ENCODE results near the gene HOXB9. TPM values are rescaled to one million over a fixed set of nuclear protein-coding genes. Genes with fewer than 3 reads are reported as not detected.

HOXB9 gene
- total RNA-seq, 4 donors from 2014 or later: 0.43 to 1.0 TPM; not detected in 2

DNA sequence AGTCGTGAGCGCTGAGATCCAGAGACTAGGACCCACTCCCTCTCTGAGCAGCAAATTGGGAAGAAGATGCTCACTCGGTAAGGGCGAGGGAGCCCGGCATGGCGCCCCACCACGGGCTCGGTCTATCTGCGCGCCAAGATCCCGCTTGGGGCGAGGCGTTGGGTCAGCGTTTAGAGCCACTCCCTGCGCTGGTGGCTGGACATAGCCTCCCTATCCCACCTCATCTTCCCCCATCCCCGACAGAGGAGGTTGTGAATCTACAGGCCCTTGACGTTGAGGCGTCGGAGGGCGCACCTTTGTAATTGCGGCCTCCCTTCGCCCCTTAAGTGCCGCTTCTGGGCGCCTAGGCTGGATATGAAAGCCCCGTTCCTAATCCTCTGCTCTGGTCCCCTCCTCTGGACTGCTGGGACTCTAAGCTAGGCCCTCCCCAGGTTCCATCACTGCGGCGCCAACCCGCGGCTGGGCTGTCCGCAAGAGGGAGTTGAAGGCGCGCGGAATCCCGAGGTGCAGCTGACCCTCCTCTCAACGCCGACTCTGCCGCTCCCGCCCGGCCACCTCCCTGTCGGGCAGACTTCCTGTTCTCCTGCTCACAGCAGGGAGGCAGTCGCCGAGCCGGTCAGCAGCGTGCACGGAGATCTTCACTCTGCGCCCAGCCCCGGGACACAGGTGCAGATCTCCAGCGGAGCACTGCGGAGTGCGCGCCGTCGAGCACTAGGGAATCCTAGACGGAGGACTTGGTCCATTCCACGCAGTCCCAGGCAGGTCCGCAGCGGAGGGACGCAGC lies 16.1 kb upstream of the HOXB9 start:
- no peak overlapping the region for H3K27ac ChIP-seq
- intact Hi-C loops (cut with DNase I; ENCODE audit: low total_unique reads): no loop called here
- no peaks in the 10 kb centered on the region for H3K36me3 ChIP-seq
- peaks cover 4 to 55% of the 10 kb centered on the region in 2 donors for H3K27me3 ChIP-seq
- H3K9me3 ChIP-seq: no peaks in the 10 kb centered on the region
- no peak for TF ChIP-seq POLR2A (IDR thresholded peaks at IDR 0.05)
- TF ChIP-seq, protein P1, sequence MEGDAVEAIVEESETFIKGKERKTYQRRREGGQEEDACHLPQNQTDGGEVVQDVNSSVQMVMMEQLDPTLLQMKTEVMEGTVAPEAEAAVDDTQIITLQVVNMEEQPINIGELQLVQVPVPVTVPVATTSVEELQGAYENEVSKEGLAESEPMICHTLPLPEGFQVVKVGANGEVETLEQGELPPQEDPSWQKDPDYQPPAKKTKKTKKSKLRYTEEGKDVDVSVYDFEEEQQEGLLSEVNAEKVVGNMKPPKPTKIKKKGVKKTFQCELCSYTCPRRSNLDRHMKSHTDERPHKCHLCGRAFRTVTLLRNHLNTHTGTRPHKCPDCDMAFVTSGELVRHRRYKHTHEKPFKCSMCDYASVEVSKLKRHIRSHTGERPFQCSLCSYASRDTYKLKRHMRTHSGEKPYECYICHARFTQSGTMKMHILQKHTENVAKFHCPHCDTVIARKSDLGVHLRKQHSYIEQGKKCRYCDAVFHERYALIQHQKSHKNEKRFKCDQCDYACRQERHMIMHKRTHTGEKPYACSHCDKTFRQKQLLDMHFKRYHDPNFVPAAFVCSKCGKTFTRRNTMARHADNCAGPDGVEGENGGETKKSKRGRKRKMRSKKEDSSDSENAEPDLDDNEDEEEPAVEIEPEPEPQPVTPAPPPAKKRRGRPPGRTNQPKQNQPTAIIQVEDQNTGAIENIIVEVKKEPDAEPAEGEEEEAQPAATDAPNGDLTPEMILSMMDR (IDR thresholded peaks at IDR 0.05): no peak
- no peak overlapping the region for H3K4me3 ChIP-seq
- DNase-seq: no peak
- H3K4me1 ChIP-seq: no peaks in the 10 kb centered on the region

DNA sequence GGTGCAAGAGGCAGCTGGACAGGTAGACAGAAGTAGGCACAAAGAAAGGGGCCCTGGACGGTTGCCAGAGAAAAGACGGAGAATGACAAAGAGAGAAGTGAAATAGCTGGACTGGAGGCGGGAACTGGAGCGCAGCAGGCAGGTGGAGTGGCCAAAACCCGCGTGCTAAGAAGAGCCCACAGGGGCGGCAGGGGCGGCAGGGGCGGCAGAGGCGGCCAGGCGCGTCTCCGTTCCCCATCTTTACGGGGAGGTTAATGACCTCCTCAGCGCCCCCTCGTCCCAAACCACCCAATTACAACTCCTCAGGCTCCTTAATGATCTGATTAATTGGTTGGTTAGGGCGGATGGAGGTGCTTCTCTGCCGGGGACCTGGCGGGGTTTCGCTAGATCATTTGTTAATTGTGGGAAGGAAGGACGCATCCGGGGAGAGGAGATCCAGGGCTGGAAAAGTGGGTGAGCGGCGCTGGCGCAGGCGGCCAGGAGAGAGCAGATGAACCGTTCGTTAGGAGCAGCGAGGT lies 15.4 kb upstream of the HOXB9 start:
- Histone ChIP-seq H3K36me3 (no peaks in the 10 kb centered on the region), H3K4me1 (no peaks in the 10 kb centered on the region), H3K4me3 (no peak overlapping the region), H3K27ac (no peak overlapping the region), H3K27me3 (peaks cover 7 to 62% of the 10 kb centered on the region in 2 donors), H3K9me3 (no peaks in the 10 kb centered on the region)
- DNase-seq: no peak
- intact Hi-C loops (cut with DNase I; ENCODE audit: low total_unique reads): no loop called here
- TF ChIP-seq, protein P1 (IDR thresholded peaks at IDR 0.05): no peak
- TF ChIP-seq POLR2A (IDR thresholded peaks at IDR 0.05): no peak

DNA sequence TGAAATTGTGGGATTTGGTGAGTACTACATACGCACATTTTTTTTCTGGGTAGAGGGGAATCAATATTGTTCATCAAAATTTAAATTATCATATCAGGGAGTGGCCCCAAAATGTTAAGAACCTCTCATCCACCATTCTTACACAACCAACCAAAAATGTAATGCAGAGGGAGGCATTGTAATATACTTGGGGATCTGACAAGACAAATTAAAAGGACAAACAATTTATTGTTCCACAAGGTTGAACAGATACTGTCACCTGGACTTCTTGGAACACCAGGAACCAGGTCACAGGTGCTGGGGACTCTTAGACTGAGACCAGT lies 14.7 kb upstream of the HOXB9 start:
- TF ChIP-seq, protein P1 (IDR thresholded peaks at IDR 0.05): no peak
- TF ChIP-seq POLR2A (IDR thresholded peaks at IDR 0.05): no peak
- no peak for DNase-seq
- peaks cover 9 to 62% of the 10 kb centered on the region in 2 donors for H3K27me3 ChIP-seq
- H3K27ac ChIP-seq: no peak overlapping the region
- H3K36me3 ChIP-seq: no peaks in the 10 kb centered on the region
- no peaks in the 10 kb centered on the region for H3K4me1 ChIP-seq
- intact Hi-C loops (cut with DNase I; ENCODE audit: low total_unique reads): no loop called here
- no peak overlapping the region for H3K4me3 ChIP-seq
- H3K9me3 ChIP-seq: no peaks in the 10 kb centered on the region

DNA sequence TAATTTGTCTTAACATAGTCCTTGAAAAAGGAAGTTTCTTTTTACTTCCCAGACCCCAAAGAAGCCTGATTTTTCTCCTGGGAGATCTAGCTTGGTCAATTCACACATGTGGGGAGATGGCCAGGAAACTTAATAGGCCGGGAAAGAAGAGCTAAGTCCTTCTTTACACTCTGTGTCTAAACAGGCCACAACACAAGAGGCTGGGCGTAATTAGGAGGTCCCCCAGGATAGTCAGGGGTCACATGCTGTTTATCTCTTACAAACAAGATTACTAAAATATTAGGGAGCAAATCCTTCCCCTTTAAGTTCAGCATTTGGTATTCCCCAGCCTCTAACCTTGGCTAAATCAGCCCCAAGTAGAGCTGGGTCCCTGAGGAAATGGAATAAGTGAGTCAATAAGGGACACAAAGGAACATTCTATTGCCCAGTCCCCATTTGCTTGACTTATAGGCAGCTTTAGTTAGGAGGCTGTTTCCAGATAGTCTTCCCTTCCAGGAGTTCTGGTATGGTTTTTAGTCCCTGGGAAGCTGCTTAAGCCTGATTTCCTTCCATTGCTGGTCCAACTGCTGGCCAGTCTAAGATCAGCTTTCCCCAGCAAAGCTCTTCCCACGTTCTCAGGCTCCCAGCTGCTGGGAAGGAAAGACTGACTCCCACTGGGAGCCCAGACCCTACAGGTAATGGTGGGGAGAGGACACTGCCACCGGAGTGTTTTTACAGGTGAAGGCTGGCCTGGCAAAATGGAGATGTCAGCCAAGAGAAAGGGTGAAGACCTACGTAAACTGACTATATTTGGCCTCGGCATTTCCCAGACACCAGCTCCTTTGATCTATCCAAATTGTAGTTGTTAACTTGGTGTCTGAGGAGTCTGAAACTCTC lies 14.1 kb upstream of the HOXB9 start:
- Histone ChIP-seq H3K27me3 (peaks cover 9 to 62% of the 10 kb centered on the region in 2 donors), H3K9me3 (no peaks in the 10 kb centered on the region), H3K36me3 (no peaks in the 10 kb centered on the region), H3K4me3 (no peak overlapping the region), H3K27ac (no peak overlapping the region), H3K4me1 (no peaks in the 10 kb centered on the region)
- DNase-seq: no peak
- intact Hi-C loops (cut with DNase I; ENCODE audit: low total_unique reads): no loop called here
- TF ChIP-seq, protein P1 (IDR thresholded peaks at IDR 0.05): no peak
- no peak for TF ChIP-seq POLR2A (IDR thresholded peaks at IDR 0.05)

DNA sequence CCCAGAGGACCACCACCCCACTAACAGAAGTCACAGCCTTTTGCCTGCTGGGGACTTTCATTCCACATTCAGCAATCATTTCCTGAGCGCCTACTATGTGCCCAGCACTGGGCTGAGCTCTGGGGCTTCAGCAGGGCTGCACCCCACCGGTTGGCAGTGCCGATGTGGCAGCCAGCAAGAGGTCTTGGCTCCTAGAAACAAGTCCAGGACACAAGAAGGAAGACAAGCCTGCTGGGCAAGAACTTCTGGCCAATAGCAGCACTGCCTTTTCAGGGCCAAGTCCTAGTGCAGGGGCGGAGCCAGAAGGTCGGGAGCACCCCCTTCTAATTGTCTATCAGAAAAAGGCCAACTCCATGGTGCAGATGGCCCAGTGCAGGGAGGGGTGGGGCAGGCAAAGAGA lies 13.0 kb upstream of the HOXB9 start:
- no peak overlapping the region for H3K4me3 ChIP-seq

More for the DNA sequence above, 13.0 kb upstream of the HOXB9 start:
- Histone ChIP-seq H3K27ac (no peak overlapping the region), H3K4me1 (no peaks in the 10 kb centered on the region), H3K9me3 (no peaks in the 10 kb centered on the region), H3K27me3 (peaks cover 12 to 67% of the 10 kb centered on the region in 2 donors), H3K36me3 (no peaks in the 10 kb centered on the region)
- intact Hi-C loops (cut with DNase I; ENCODE audit: low total_unique reads): no loop called here
- TF ChIP-seq POLR2A (IDR thresholded peaks at IDR 0.05): no peak
- TF ChIP-seq, protein P1 (IDR thresholded peaks at IDR 0.05): no peak
- no peak for DNase-seq
